ENCODE data around the gene CFAP299.

DNA sequence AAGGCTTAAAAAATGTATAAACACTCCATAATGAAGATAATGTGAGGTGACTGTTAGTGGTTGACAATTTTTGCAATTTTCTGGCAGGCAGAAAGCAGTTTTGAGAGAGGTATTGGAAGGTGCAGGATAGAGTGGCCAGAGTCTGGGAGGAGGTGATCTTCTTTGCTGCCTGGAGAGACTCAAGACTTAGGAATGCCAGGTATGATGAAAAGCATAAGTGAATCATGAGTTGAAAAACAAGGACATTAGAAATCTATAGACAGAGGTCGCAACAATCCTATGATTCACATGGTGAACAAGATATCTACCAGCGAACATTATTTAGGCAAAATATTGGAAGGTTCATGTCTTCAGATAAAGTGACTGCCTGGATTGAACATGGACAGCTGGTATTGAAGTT, 118.5 kb downstream of the CFAP299 start:
- TF ChIP-seq, protein P1, sequence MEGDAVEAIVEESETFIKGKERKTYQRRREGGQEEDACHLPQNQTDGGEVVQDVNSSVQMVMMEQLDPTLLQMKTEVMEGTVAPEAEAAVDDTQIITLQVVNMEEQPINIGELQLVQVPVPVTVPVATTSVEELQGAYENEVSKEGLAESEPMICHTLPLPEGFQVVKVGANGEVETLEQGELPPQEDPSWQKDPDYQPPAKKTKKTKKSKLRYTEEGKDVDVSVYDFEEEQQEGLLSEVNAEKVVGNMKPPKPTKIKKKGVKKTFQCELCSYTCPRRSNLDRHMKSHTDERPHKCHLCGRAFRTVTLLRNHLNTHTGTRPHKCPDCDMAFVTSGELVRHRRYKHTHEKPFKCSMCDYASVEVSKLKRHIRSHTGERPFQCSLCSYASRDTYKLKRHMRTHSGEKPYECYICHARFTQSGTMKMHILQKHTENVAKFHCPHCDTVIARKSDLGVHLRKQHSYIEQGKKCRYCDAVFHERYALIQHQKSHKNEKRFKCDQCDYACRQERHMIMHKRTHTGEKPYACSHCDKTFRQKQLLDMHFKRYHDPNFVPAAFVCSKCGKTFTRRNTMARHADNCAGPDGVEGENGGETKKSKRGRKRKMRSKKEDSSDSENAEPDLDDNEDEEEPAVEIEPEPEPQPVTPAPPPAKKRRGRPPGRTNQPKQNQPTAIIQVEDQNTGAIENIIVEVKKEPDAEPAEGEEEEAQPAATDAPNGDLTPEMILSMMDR (IDR thresholded peaks at IDR 0.05) = no peak
- no peak for TF ChIP-seq POLR2A (IDR thresholded peaks at IDR 0.05)
